Activated CD8-positive, alpha-beta memory T cell treated with anti-CD3 and anti-CD28 coated beads, Interleukin-2, amount 50 U/mL, for 24 hours (primary cell): ENCODE measurements around the gene TMEM14C.

Experiments used
- DNase-seq: peaks from one replicate; pipeline ENCODE4 v3.0.0-alpha.2; 2020; ENCODE audit errors: extremely low read depth

TMEM14C gene

DNA sequence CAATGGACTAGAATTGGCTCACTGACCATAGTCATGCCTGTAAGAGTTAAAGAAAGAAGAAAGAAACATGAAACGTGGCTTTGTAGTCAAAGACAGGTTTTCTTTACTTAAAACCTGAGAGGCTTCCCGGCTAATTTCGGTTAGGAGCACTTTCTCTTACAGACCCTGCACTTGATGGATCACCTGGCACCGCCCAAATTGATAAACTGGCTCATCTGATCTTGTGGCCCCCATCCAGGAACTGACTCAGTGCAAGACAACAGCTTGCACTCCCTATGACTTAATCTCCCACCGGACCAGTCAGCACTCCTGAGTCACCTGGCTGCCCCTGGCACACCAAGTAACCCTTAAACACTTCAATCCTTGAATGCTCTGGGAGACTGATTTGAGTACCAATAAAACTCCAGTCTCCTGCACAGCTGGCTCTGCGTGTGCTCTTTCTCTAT lies 37.0 kb downstream of the TMEM14C start:
- no peak for DNase-seq

DNA sequence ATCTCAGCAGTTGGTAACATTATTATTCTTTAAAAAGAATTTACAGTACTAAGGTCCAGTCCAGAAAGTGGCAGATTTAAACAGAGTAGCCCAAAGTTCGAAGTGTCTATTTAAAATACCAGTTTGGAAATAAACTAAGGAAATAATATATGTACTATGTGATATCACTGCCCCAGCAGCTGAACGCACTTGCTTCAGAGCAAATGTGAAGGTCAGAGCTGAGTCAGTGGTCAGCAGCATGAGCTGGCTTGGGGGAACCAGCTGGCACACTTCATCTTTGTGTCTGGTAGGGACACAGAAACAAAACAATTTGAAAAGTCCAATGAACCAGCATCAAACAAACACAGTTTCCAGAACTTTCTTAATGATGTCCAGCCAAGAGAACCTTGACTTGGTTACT lies 40.1 kb downstream of the TMEM14C start:
- DNase-seq: no peak

DNA sequence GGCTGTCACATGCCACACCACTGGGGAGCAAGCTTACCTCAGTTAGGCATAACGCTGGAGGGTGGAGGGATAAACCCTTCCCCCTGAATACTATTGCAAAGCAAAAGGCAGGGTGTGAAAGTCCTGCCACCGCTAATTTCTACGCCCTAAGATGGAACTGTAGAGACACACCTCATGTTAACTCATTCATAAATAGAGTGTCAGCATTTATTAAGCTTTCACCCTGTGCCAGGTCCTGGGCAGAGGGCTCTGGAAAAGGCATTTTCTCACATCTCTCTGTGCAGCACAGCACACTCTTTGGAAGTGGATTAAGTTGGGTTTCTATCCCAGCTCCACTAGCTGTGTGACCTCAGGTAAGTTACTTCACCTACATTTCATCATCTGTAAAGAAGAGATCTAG lies 46.5 kb downstream of the TMEM14C start:
- no peak for DNase-seq

DNA sequence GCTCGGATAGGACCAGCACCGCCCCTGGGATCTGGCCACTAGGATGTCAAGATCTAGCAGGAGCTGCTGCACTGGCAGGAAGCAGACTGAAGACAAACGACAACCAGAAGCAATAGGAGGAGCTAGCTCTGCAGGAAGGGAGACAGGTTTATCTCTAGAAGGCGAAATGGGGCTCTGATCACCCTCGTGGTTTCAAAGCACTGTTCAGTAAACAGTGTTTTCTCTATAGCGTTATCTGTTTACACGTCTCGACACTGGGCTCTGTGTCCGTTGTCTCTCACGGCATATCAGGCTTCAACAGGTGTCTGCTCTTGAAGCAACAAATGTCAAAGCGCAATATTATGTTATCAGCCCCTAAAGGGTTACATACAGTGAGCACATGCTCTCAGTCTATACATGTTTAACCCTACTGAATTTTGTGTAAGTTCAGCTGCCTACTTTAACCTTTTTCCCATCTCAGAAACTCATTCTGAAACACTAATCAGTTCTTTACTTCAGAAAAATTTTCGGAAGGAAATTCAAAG lies 48.6 kb downstream of the TMEM14C start:
- no peak for DNase-seq

DNA sequence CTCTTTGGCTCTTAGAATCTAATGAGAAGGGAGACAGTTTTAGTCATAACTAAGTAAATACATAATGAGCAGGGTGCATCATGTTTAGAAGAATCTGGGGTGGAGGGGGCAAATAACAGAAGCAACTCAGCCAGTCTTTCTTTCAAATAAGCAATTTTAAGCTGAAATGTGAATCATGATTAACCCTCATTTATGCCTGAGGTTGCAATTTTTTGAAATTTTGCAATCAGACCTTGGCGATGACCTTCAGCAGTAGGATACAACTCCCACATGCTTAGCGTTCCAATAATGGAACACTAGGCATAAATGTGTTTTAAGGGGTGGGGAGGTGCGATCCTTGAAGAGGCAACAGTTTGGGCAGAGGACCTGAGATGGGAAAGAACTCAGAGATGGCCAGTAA lies 55.4 kb downstream of the TMEM14C start:
- no peak for DNase-seq

DNA sequence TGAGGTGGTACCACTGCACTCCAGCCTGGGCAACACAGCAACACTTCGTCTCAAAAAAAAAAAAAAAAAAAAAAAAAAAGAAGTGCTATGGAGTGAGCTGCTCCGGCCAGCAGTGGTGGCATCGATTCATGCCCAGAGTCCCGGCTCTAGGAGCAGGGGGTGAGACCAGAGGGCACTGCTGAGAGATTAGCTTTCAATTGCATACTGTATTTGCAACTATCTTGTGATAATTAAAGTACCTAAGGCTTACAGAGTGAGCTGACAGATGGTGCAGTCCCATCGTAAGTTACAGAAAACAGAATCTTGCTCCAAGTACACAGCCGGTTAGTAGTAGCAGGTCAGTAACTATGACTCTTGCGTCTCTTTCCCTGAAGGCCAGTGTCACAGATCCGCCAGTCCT lies 56.2 kb downstream of the TMEM14C start:
- DNase-seq: no peak
